NOMO-1 treated with DMSO at 0.1 percent for 48 hours (cell line): ENCODE results near the gene DENND1A.
"Not testable (repeated sequence)": the region's sequence is repeated elsewhere in the genome, so short reads cannot be mapped to it uniquely, and the experiment has no call there.

Experiments
- DNase-seq: peaks from one replicate; lab custom pipeline; 2025; ENCODE audit not compliant: unreplicated experiment; lab: John Stamatoyannopoulos, UW

Gene DENND1A

DNA sequence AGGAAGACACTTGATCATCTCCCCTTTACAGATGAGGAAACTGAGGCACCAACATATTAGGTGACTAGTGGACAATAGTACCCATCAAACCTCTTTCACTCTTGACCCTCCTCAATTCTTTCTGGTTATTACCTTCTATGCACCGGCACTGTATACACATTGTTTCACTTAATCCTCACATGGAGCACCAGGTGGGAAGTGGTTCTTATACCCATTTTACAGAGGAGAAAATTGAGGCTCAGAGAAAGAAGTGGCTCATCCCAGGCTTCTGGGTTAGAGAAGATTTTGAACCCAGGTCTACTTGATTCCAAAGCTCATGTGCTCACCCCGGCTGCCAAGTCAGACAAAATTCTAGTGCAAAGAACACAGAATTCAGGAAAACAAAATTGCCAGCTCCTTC lies 17.4 kb upstream of the DENND1A start:
- no peak for DNase-seq

DNA sequence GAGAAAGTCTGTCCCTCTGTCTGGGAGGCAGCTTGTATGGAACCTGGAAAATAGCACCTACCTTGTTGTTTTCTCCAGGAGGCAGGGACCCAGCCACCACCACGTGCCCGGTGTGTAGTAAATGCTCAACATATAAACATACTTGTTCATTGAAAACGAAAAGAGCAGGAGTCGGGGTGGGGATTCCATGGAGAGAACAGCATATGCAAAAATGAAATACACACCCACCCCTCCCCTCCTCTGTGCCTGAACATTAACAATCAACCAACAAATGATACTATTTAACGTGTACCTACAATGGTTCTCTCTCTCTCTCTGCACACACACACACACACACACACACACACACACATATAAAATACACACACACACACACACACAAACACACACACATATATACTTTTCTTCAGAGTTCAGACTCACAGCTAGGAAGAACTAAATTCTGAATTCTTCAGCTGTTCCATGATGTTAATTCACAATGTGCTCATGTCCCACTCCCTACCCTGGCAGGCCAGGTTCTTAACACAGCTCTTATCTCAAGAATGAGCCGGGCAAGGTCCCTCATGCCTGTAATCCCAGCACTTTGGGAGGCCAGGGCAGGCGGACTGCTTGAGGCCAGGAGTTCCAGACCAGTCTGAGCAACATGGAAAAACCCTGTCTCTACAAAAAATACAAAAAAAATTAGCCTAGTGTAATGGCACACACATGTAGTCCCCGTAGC lies 16.3 kb upstream of the DENND1A start:
- no peak for DNase-seq

- DNase-seq: no peak
Observed at GRCh38 chr9:123945532-123945931, 15.6 kb upstream of the DENND1A start.

DNA sequence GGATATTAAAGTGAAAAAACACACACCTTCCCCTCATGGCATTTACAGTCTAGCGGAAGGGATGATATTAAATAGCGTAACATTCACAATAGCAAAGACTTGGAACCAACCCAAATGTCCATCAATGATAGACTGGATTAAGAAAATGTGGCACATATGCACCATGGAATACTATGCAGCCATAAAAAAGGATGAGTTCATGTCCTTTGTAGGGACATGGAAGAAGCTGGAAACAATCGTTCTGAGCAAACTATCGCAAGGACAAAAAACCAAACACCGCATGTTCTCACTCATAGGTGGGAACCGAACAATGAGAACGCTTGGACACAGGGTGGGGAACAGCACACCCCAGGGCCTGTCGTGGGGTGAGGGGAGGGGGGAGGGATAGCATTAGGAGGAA lies 14.5 kb upstream of the DENND1A start:
- DNase-seq: not testable (repeated sequence)

GRCh38 chr9:123943671-123944070 lies 13.7 kb upstream of the DENND1A start:
- no peak for DNase-seq

GRCh38 chr9:123942542-123942941 lies 12.6 kb upstream of the DENND1A start:
- no peak for DNase-seq

- no peak for DNase-seq
Observed at GRCh38 chr9:123941524-123942070, 11.7 kb upstream of the DENND1A start.

DNA sequence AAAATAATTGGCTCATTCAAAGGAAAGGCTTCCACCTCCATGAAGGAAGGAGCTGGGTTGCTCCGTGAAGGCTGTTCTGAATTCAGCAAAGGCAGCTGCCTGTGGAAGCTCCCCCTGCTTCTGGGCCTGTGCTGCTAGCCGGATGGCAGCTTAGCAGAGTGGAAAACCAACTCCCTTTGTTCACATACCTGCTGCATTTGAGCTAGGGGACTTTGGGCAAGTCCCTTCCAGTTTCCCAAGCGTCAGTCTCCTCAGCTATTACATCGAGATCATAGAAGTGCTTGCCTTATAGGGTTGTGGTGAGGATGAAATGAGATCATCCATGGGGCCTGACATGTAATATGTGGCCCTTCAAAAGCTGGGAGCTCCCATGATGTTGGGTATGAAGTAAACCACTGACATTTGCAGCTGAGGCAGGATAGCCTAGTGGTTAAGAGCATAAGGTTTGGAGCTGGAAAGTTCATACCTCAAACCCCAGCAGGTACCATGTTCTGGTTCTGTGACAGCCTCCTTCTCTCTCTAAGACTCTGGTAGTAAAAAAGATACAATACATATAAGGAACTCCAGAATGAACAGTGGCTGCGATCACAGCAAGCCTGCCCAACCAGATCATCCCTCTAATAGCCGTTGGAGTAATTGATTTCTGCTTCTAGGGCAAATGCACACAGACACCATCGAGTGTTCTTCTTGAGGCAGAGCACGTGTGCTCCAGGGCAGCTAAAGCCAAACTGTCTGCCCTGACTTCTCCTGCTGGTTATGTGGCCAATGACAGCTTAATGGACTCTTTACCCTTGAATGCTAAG lies 11.0 kb upstream of the DENND1A start:
- DNase-seq: no peak

GRCh38 chr9:123938401-123938800 lies 8.5 kb upstream of the DENND1A start:
- DNase-seq: no peak

- DNase-seq: not testable (repeated sequence)
Observed at GRCh38 chr9:123936575-123936974, 6.6 kb upstream of the DENND1A start.

DNA sequence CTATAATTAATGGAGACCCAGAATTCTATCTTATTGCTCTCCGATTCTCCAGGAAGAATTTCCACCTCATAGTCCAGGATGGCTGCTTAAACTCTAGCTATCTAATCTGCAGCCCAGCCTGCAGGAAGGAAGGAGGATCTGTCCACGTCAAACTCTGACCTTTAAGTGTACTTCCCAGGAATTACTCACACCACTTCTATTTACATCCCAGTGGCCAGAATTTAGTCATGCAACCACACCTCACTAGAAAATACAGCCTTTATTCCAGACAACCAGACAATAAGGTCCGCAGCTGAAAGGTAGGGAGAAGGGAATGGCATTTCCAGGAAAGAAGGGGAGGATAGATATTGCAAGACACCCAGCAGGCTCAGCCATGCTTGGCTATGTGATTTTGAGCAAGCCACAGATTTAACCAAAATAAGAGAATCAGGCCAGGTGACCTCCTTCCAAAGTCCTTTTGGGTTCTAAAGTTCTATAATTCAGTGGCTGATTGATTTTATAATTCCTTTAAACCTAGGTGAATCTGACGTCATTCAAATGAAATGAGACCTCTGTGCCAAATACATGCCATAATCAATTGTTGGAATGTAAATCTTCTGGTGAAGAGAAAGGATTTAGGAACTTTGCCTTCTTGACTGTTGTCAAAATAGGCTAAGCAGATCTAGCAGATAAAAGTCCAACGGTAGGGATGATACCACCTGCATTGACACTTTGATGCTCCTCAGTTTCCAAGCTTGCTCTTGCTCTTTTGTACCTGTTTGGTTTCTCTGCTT lies 3.7 kb upstream of the DENND1A start:
- no peak for DNase-seq

GRCh38 chr9:123929177-123929869 lies 603 bp downstream of the DENND1A start:
- peak; percentile 10 for DNase-seq

DNA sequence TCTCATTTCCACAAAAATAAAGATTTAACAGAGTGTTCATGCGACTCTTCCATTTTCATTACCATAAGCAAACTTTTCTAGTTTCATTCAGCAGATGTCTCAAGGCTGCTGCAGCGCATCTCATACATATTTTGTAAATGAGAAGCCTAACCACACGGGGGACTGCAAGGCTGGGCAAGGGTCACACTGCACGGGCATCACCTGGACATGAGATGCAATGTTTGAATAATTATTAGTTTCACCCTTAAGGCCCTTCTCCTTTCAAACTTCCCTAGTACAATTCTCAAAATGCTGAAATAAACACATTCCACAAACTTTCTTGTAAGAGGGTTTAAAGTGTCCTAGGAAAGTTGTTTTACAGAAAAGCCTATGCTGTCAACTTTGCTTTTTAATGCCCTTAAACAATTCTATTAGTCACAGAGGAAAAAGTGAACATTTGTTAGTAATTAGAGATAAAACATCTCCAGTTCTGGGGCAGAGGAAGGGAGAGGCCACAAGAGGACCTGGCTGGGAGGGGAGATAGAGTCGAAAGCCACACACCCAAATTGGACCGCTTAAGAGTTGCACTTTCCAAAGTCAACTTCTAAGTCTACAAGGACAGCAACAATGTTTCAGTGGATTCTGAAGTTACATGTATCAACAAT lies 1.3 kb downstream of the DENND1A start:
- DNase-seq: peak; percentile 18

DNA sequence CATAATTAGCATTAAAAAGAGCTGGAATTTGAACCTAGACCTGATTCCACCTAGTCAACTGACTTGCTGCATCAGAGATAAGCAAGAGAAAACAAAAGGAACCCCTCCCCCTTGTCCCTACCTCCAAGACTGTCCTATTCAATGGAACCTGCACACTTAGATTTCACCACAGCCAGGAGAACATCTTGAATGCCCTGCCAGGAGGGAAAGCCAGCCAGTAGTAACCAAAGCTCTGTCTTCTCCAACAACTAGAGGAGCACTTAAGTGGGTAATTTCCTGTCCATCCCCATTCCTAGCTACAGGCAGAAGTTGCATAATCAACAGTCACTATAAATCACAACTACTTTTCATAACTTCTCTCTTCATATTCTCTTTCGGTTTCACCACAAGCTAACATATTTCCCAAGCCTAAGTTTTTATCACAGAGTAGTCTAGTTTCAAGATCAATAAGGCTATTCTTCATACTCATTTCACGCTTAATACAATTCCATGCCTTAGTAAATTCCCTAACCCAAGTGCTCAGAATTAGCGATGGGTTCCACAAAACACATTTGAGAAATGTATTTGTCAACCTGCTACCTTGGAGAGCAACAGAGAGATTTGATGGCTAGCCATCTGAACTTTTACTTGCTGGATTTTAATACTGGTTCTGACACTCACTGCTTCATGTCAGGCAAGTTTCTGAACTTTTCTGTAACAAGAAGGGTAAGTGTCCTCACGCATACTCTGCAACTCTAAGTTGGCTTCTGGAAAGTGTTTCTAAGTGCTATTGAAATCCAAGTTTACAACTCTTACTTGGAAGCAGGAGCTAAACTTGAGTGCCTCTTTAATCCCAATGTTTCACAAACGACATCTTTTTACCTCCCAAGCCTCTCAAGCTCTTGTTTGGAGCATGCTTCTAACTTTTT lies 2.0 kb downstream of the DENND1A start:
- peak; percentile 96 for DNase-seq

- no peak for DNase-seq
Observed at GRCh38 chr9:123926941-123927340, 3.0 kb downstream of the DENND1A start.

DNA sequence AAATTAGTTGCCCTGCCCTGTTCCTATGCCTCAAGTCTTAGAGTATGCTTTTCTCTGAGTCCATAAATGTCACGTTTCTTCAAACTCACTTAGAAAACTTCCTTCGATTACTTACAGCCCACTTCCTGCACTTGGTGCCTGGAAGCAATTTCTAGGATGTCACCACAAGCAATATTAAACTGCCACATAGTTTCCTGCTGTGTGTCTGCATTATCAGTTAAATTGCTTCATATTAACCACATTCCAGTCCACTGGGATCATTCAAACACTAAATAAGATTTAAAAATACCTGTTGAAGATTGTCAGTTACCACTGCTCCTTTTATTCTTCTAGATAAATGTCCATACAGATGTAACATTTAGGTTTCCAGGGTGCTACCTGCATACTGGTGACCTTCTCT lies 4.1 kb downstream of the DENND1A start:
- peak; percentile 76 for DNase-seq

DNA sequence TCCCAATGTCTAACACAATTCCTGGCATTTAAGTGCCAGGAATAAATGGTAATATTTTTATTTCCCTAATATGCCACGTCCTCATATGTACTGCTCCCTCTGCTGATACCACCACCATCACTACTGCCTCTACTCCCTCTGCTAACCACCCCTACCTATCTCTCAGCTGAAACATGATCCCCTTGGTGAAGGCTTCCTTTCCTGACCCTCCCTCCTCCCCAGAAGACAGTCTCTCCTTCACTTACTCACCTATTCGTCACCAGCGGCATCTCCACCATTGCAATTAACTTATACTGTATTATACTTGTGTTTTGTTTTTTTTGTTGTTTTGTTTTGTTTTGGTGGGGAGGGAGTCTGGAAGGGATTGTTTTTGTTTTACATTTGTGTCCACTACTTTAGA lies 4.8 kb downstream of the DENND1A start:
- DNase-seq: no peak

GRCh38 chr9:123924727-123925126 lies 5.2 kb downstream of the DENND1A start:
- no peak for DNase-seq

DNA sequence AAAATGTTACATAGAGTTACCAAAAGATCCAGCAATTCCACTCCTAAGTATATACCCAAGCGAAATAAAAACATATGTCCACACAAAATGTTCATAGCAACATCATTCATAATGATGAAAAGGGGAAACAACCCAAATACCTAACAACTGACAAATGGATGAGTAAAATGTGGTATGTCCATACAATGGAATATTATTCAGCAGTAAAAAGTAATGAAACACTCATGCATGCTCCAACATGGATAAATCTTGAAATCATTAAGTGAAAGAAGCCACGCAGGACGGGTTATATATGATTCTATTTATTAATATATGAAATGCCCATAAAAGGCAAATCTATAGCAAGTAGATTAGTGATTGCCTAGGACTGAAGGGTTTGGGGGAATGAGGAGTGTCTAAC lies 6.0 kb downstream of the DENND1A start:
- no peak for DNase-seq
